Measurements from ENCODE around the gene GPR107.

GPR107 gene

DNA sequence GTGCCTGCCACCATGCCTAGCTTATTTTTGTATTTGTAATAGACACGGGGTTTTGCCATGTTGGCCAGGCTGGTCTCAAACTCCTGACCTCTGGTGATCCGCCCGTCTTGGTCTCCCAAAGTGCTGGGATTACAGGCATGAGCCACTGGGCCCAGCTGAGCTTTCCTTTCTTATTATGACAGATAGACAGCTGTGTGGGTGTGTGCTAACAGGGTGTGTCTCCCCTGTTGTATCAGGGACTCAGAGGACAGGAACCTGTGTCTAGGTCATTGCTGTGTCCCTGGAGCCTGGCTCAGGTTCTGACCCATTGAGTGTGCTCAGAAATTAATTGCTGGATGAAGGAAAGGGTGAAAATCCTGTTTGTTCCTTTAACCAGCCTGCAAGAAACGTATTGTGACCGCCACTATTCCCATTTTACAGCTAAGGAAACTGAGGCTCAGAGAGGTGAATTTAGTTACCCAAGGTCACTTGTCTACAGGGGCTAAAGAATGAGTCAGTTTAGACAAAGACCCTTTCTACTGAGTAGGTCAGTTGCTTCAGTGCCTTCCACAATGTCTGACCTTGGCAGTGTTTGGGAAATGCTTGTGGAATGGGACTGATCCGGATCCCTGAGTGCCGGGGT, 135.3 kb downstream of the GPR107 start:
- no peak for DNase-seq
